Measurements from ENCODE around the gene NAGLU. TPM values are rescaled to one million over a fixed set of nuclear protein-coding genes. Genes with fewer than 3 reads are reported as not detected.
A peak's percentile ranks its signal among the peaks of the same experiment; 100 is the strongest.

NAGLU gene
- total RNA-seq: 8.3 TPM
- long read RNA-seq, transcript NAGLU-201 (6 exons, 2,544 nt): major isoform, 12 of 22 reads
- long read RNA-seq, partial matches to known transcripts: 3 of 22 reads
- long read RNA-seq, other reads (novel, unspliced or antisense): 7 of 22 reads

- intact Hi-C loops (cut with micrococcal nuclease): no loop called here
- DNase-seq: peak; percentile 99
- peak; percentile 85 for ATAC-seq
Observed at GRCh38 chr17:42536048-42536371, at the start of gene NAGLU. Gene NAGLU, plus strand, starts transcription at chr17:42536241. Its CDS starts 32 bp downstream, at chr17:42536273.

GRCh38 chr17:42488032-42488431 lies 48.0 kb upstream of the NAGLU start:
- intact Hi-C loops (cut with micrococcal nuclease): no loop called here
- ATAC-seq (no peak), DNase-seq (no peak)

- DNase-seq: no peak
- intact Hi-C loops (cut with micrococcal nuclease): no loop called here
- no peak for ATAC-seq
Observed at GRCh38 chr17:42493319-42493718, 42.7 kb upstream of the NAGLU start.

GRCh38 chr17:42494673-42495072 lies 41.4 kb upstream of the NAGLU start:
- DNase-seq: no peak
- intact Hi-C loops (cut with micrococcal nuclease): no loop called here
- ATAC-seq: no peak

GRCh38 chr17:42498828-42499227 lies 37.2 kb upstream of the NAGLU start:
- DNase-seq (no peak), ATAC-seq (no peak)
- intact Hi-C loops (cut with micrococcal nuclease): no loop called here

- intact Hi-C loops (cut with micrococcal nuclease): no loop called here
- DNase-seq: no peak
- no peak for ATAC-seq
Observed at GRCh38 chr17:42502091-42502490, 34.0 kb upstream of the NAGLU start.

- ATAC-seq (no peak), DNase-seq (no peak)
- intact Hi-C loops (cut with micrococcal nuclease): no loop called here
Observed at GRCh38 chr17:42502926-42503325, 33.1 kb upstream of the NAGLU start.

GRCh38 chr17:42507671-42508070 lies 28.4 kb upstream of the NAGLU start:
- DNase-seq: no peak
- intact Hi-C loops (cut with micrococcal nuclease): no loop called here
- ATAC-seq: no peak

- intact Hi-C loops (cut with micrococcal nuclease): no loop called here
- no peak for DNase-seq
- ATAC-seq: no peak
Observed at GRCh38 chr17:42508426-42509165, 27.4 kb upstream of the NAGLU start.

GRCh38 chr17:42509409-42509808 lies 26.6 kb upstream of the NAGLU start:
- no peak for DNase-seq
- intact Hi-C loops (cut with micrococcal nuclease): no loop called here
- no peak for ATAC-seq

GRCh38 chr17:42509841-42510240 lies 26.2 kb upstream of the NAGLU start:
- no peak for ATAC-seq
- no peak for DNase-seq
- intact Hi-C loops (cut with micrococcal nuclease): loop anchor here (10.0 kb wide), 2 partner anchors 85 to 185 kb away; partner anchors contain the start of gene CAVIN1

- intact Hi-C loops (cut with micrococcal nuclease): loop anchor here (10.0 kb wide), 2 partner anchors 87 to 187 kb away; partner anchors contain the start of gene CAVIN1
- no peak for DNase-seq
- ATAC-seq: peak; percentile 14
Observed at GRCh38 chr17:42512246-42512645, 23.8 kb upstream of the NAGLU start.

GRCh38 chr17:42512733-42513251 lies 23.2 kb upstream of the NAGLU start:
- intact Hi-C loops (cut with micrococcal nuclease): loop anchor here (10.0 kb wide), 2 partner anchors 88 to 188 kb away; partner anchors contain the start of gene CAVIN1
- ATAC-seq: peak; percentile 5

GRCh38 chr17:42513686-42514085 lies 22.4 kb upstream of the NAGLU start:
- ATAC-seq (no peak), DNase-seq (no peak)
- intact Hi-C loops (cut with micrococcal nuclease): loop anchor here (10.0 kb wide), 2 partner anchors 89 to 189 kb away; partner anchors contain the start of gene CAVIN1

More at GRCh38 chr17:42512733-42513251, 23.2 kb upstream of the NAGLU start:
- DNase-seq: no peak

- intact Hi-C loops (cut with micrococcal nuclease): loop anchor here (10.0 kb wide), 2 partner anchors 89 to 189 kb away; partner anchors contain the start of gene CAVIN1
- ATAC-seq (no peak), DNase-seq (no peak)
Observed at GRCh38 chr17:42514279-42514678, 21.8 kb upstream of the NAGLU start.

- DNase-seq (no peak), ATAC-seq (no peak)
- intact Hi-C loops (cut with micrococcal nuclease): loop anchor here (10.0 kb wide), 2 partner anchors 90 to 190 kb away; partner anchors contain the start of gene CAVIN1
Observed at GRCh38 chr17:42514867-42515266, 21.2 kb upstream of the NAGLU start.

- ATAC-seq (peak; percentile 62), DNase-seq (peak; percentile 93)
- intact Hi-C loops (cut with micrococcal nuclease): loop anchor here (10.0 kb wide), 2 partner anchors 93 to 193 kb away; partner anchors contain the start of gene CAVIN1
Observed at GRCh38 chr17:42517516-42517915, 18.5 kb upstream of the NAGLU start.

GRCh38 chr17:42518046-42518754 lies 17.8 kb upstream of the NAGLU start:
- DNase-seq: peak; percentile 78
- intact Hi-C loops (cut with micrococcal nuclease): loop anchor here (10.0 kb wide), 2 partner anchors 93 to 193 kb away; partner anchors contain the start of gene CAVIN1
- peak; percentile 54 for ATAC-seq

GRCh38 chr17:42518755-42519545 lies 17.1 kb upstream of the NAGLU start:
- intact Hi-C loops (cut with micrococcal nuclease): loop anchor here (10.0 kb wide), 2 partner anchors 94 to 194 kb away; partner anchors contain the start of gene CAVIN1
- peak; percentile 45 for ATAC-seq
- DNase-seq: peak; percentile 64
